ENCODE measurements around the gene GJA5. TPM values are rescaled to one million over a fixed set of nuclear protein-coding genes. Genes with fewer than 3 reads are reported as not detected.

The GJA5 gene
- total and polyA plus RNA-seq, 2 donors (not counting 3 experiments of a cell fraction or from before 2014, with no cell fraction given), result 0.55 to 5.9 TPM

DNA sequence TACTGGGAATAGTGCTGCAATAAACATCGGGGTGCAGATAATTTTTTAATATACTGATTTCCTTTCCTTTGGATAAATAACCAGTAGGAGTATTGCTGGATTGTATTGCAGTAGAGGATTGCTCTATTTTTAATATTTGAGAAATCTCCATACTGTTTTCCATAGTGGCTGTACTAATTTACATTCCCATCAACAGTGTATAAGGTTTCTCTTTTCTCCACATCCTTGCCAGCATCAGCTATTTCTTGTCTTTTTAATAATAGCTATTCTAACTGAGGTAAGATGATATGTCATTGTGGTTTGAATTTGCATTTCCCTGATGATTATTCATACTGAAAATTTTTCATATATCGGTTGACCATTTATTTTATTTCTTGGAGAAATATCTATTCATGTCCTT lies 31.1 kb downstream of the GJA5 start:
- Histone ChIP-seq H3K9me3 (replicated peaks; ENCODE audit: control insufficient read depth, insufficient read depth, low read length) (no peaks in the 10 kb centered on the region), H3K4me1 (ENCODE audit: control insufficient read depth, extremely low read depth, insufficient read depth, low read length) (no peaks in the 10 kb centered on the region), H3K4me2 (ENCODE audit: insufficient read depth, low read length) (no peak overlapping the region), H2AFZ (ENCODE audit: low read depth, low read length) (no peak overlapping the region), H3K4me3 (replicated peaks in 1 of 3; ENCODE audit: insufficient read depth in 1 of 3, low read depth in 1 of 3, low read length in 3 of 3) (no peak overlapping the region), H3K36me3 (ENCODE audit: control insufficient read depth in 2 of 2, extremely low read depth in 1 of 2, insufficient read depth in 2 of 2, low read length in 2 of 2) (no peaks in the 10 kb centered on the region), H4K20me1 (replicated peaks; ENCODE audit: control insufficient read depth, extremely low read depth, insufficient read depth, low read length) (no peaks in the 10 kb centered on the region), H3K9me1 (replicated peaks; ENCODE audit: control insufficient read depth, extremely low read depth, insufficient read depth, low read length) (no peaks in the 10 kb centered on the region), H3K79me2 (ENCODE audit: control insufficient read depth, insufficient read depth, low read length) (no peaks in the 10 kb centered on the region), H3K9ac (replicated peaks; ENCODE audit: extremely low read depth, insufficient read depth, low read length) (no peak overlapping the region), H3K27ac (ENCODE audit: insufficient read depth, low read depth, low read length) (no peak overlapping the region), H3K27me3 (ENCODE audit: control insufficient read depth in 2 of 2, insufficient read depth in 2 of 2, low read length in 2 of 2) (no peaks in the 10 kb centered on the region)
- intact Hi-C loops (cut with micrococcal nuclease) (no loop called here), dilution Hi-C loops (cut with MboI; ENCODE audit: extremely low pct_ligation_motif_present, low sequenced_read_pairs) (no loop called here)
- CTCF ChIA-PET, result interaction anchor here (0.6 kb wide), 1 partner anchor 164 kb away, joined by 3 read pairs; no protein-coding TSS in a partner anchor
- no peak for FAIRE-seq
- DNase-seq (ENCODE audit: low read depth, low spot score), result no peak
- TF ChIP-seq JUN (IDR thresholded peaks at IDR 0.05; ENCODE audit: borderline replicate concordance, insufficient read depth, insufficient read length, low read depth) (no peak), CTCF (IDR thresholded peaks at IDR 0.05; ENCODE audit: extremely low read depth in 1 of 2, insufficient read depth in 1 of 2, low read depth in 1 of 2, low read length in 2 of 2) (no peak), MYC (IDR thresholded peaks at IDR 0.05; ENCODE audit: low read depth, low read length) (no peak), POLR2AphosphoS5 (IDR thresholded peaks at IDR 0.05; ENCODE audit: insufficient read depth, low read depth, low read length) (no peak), FOS (IDR thresholded peaks at IDR 0.05; ENCODE audit: borderline replicate concordance, insufficient read depth, low read length) (no peak), EZH2 (IDR thresholded peaks at IDR 0.05; ENCODE audit: borderline replicate concordance, low read depth, low read length, severe bottlenecking) (no peak), POLR2A (IDR thresholded peaks at IDR 0.05; ENCODE audit: low read depth, low read length) (no peak), GATA2 (IDR thresholded peaks at IDR 0.05; ENCODE audit: insufficient read depth, insufficient read length, low read depth, low read length) (no peak)
- TF ChIP-seq, protein P1, sequence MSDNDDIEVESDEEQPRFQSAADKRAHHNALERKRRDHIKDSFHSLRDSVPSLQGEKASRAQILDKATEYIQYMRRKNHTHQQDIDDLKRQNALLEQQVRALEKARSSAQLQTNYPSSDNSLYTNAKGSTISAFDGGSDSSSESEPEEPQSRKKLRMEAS (IDR thresholded peaks at IDR 0.05; ENCODE audit: insufficient read depth, insufficient read length), result no peak
- POLR2A ChIA-PET, result no interaction called here
- BruUV-seq (replicated peaks), result no TSS peak
